ENCODE measurements around the gene ADAMTS3.
A peak's percentile ranks its signal among the peaks of the same experiment; 100 is the strongest.

The ADAMTS3 gene

DNA sequence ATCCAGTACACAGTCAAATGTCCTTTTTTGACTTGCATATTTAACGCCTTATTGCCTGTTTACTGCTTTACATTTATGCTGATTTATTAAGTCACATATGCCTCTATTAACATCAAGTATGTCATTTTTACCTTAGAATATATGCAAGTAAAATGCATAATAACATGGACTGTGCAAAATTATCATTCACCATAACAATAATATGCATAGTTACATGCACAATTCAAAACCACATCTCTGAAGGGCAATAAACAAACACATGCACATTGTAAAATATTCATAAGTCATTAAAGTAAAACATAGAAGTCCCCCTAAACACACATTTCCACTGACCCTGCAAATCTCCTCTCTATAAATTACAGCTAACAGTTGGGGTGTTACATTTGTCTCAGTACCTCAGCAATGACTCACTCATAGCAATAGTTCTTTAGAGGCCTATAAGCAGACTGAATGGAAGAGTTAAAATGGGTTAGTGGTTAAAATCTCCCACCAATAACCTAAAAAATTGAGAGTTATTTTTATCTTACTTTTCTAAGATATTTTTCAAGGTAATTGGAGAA is 61.1 kb downstream of the ADAMTS3 start:
- DNase-seq (ENCODE audit: low read depth), result no peak
- H3K4me3 ChIP-seq (ENCODE audit: low read length), result no peak overlapping the region

DNA sequence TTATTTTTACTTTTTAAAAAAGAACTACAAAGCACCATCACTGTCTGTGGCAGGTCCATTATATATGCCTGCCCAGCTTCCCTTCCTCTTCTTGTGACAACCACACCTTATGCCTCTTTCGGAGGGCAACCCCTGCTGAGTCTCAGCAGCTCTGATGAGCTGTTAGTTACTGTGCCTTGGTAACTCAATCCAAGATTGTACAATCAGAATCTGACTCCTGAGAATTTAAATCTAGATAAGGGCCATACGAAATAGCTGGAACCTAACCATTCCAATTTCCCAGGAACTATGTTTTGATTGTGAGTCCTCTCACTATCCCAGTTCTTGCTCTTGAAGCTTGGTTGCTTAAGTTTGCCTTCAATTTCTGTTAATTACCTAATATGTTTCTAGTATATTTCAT is 61.9 kb downstream of the ADAMTS3 start:
- no peak overlapping the region for H3K4me3 ChIP-seq (ENCODE audit: low read length)
- TF ChIP-seq, protein P1, sequence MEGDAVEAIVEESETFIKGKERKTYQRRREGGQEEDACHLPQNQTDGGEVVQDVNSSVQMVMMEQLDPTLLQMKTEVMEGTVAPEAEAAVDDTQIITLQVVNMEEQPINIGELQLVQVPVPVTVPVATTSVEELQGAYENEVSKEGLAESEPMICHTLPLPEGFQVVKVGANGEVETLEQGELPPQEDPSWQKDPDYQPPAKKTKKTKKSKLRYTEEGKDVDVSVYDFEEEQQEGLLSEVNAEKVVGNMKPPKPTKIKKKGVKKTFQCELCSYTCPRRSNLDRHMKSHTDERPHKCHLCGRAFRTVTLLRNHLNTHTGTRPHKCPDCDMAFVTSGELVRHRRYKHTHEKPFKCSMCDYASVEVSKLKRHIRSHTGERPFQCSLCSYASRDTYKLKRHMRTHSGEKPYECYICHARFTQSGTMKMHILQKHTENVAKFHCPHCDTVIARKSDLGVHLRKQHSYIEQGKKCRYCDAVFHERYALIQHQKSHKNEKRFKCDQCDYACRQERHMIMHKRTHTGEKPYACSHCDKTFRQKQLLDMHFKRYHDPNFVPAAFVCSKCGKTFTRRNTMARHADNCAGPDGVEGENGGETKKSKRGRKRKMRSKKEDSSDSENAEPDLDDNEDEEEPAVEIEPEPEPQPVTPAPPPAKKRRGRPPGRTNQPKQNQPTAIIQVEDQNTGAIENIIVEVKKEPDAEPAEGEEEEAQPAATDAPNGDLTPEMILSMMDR (IDR thresholded peaks at IDR 0.05; ENCODE audit: insufficient read depth, low read depth, low read length, missing control alignments), result no peak
- DNase-seq (ENCODE audit: low read depth), result no peak

More for the DNA sequence above, 61.1 kb downstream of the ADAMTS3 start:
- TF ChIP-seq, protein P1 (IDR thresholded peaks at IDR 0.05; ENCODE audit: insufficient read depth, low read depth, low read length, missing control alignments), result no peak

DNA sequence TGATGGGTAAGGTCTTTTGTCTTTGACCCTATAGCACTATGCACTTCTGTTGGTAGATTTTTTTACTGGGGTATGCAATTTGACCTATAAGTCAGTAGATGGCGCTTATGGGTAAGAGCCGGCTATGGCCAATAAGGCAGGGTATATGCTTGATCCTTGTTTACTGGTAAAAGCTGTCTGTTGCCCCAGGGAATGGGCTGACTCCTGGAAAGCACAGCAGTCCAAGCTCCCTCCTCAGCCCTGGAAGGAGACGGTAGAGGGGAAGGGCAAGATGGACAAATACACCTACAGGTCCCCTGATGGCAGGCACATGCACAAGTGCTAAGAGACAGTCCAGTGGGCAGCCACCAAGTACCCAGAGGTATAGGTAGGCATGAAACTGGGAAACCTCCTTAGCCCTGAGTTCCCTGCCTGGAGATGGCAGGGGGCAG is 63.7 kb downstream of the ADAMTS3 start:
- DNase-seq (ENCODE audit: low read depth), result peak; percentile 72
- TF ChIP-seq, protein P1 (IDR thresholded peaks at IDR 0.05; ENCODE audit: insufficient read depth, low read depth, low read length, missing control alignments), result peak; percentile 89
- H3K4me3 ChIP-seq (ENCODE audit: low read length), result no peak overlapping the region

DNA sequence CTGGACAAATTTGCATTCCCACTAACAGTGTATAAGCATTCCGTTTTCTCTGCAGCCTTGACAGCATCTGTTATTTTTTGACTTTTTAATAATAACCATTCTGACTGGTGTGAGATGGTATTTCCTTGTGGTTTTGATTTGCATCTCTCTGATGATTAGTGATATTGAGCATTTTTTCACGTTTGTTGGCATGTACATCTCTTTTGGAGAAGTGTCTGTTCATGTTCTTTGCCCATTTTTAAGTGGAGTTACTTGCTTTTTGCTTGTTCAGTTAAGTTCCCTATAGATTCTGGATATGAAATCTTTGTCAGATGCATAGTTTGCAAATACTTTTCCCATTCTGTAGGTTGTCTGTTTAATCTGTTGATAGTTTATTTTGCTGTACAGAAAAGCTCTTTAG is 68.8 kb downstream of the ADAMTS3 start:
- no peak overlapping the region for H3K4me3 ChIP-seq (ENCODE audit: low read length)
- no peak for DNase-seq (ENCODE audit: low read depth)
- TF ChIP-seq, protein P1 (IDR thresholded peaks at IDR 0.05; ENCODE audit: insufficient read depth, low read depth, low read length, missing control alignments), result no peak

DNA sequence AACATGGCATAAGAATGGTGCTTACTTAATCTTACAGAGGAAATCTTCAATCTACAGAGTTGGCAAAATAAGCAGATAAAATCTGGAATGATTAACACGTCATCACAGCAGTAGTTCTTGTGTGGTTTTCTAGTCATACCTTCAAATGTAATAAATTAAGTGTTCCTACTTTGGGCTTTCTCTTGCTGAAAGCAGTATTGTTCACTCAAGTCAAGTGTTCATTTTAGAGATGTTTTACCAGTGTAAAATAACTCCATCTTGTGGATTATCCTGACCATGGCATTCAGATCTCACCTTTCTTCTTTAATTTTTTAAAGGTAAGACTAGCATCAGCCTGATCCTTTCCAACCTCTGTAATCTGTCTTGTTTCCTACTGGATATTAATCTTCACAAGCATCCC is 72.9 kb downstream of the ADAMTS3 start:
- peak; percentile 24 for DNase-seq (ENCODE audit: low read depth)
- H3K4me3 ChIP-seq (ENCODE audit: low read length), result no peak overlapping the region
- TF ChIP-seq, protein P1 (IDR thresholded peaks at IDR 0.05; ENCODE audit: insufficient read depth, low read depth, low read length, missing control alignments), result peak; percentile 33

- no peak overlapping the region for H3K4me3 ChIP-seq (ENCODE audit: low read length)
- TF ChIP-seq, protein P1 (IDR thresholded peaks at IDR 0.05; ENCODE audit: insufficient read depth, low read depth, low read length, missing control alignments), result no peak
These were observed 74.9 kb downstream of the ADAMTS3 start for GRCh38 chr4:72494156-72494555.

DNA sequence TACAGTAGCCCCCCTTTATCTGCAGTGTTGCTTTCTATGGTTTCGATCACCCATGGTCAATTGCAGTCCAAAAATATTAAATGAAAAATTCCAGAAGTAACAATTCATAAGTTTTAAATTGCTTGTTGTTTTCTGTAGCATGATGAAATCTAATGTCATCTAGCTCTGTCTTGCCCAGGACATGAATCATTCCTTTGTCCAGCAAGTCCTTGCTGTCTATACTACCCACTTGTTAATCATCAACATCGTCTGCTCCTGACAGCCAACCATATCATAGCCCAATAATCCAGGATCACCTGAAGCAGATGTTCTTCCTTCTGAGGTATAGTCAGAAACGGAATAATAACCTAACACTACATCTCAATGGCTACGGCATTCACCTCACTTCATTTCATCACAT is 79.8 kb downstream of the ADAMTS3 start:
- DNase-seq (ENCODE audit: low read depth), result peak; percentile 93
- TF ChIP-seq, protein P1 (IDR thresholded peaks at IDR 0.05; ENCODE audit: insufficient read depth, low read depth, low read length, missing control alignments), result no peak
- no peak overlapping the region for H3K4me3 ChIP-seq (ENCODE audit: low read length)

More at GRCh38 chr4:72494156-72494555, 74.9 kb downstream of the ADAMTS3 start:
- DNase-seq (ENCODE audit: low read depth), result no peak

All from epithelial cell of esophagus (primary cell).